GM19455 (cell line): ENCODE measurements around the gene MAGEB6.
"Not testable (repeated sequence)": the region's sequence is repeated elsewhere in the genome, so short reads cannot be mapped to it uniquely, and the experiment has no call there.

Experiments
- ATAC-seq: cut with Tn5 transposase; IDR thresholded peaks from one replicate; pipeline ENCODE4 v1.9.1; 2021; ENCODE audit not compliant: unreplicated experiment

MAGEB6 gene, protein sequence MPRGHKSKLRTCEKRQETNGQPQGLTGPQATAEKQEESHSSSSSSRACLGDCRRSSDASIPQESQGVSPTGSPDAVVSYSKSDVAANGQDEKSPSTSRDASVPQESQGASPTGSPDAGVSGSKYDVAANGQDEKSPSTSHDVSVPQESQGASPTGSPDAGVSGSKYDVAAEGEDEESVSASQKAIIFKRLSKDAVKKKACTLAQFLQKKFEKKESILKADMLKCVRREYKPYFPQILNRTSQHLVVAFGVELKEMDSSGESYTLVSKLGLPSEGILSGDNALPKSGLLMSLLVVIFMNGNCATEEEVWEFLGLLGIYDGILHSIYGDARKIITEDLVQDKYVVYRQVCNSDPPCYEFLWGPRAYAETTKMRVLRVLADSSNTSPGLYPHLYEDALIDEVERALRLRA

DNA sequence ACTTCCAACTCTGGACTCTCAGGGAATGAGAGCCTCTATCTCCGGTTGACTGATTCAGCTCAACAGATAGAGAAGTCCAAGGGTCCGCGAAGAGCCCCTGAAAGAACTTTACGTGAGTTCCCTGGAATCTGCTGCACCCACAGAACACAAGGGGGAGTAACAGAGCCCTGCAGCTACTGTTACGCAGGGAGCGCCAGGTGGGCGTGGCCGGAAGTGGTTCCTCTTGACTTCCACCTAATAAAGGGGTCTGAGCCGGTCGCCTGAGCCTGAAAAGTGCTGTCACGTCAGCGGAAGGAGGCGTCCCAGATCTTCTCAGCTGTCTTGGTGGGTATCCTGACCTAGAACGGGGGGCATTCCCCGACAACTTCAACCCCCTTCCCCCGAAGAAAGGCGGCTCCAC, at the start of gene MAGEB6:
Gene MAGEB6 (plus strand): TSS at position 237 of the 400 bp plus-strand sequence. CDS start 1,407 bp downstream, outside the sequence.
- ATAC-seq, result no peak

DNA sequence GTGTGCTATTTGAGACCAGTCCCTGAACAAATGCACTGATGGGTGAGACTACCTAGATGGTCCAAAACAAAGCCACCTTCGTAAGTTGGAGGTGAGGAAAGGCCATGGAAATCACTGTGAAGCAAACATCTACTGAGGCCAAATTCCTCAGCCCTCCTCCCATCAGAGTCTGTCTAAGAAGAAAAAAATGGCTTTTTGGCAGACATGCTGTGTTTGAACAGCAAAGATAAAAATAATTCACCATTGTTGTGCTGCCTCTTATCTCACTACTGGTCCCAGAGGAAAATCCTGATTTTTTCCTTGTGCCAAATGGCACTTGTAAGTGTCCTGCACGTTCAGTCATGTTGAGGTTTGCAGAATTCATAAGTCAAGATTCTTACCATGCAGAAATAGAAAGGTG, 46.2 kb upstream of the MAGEB6 start:
- no peak for ATAC-seq

DNA sequence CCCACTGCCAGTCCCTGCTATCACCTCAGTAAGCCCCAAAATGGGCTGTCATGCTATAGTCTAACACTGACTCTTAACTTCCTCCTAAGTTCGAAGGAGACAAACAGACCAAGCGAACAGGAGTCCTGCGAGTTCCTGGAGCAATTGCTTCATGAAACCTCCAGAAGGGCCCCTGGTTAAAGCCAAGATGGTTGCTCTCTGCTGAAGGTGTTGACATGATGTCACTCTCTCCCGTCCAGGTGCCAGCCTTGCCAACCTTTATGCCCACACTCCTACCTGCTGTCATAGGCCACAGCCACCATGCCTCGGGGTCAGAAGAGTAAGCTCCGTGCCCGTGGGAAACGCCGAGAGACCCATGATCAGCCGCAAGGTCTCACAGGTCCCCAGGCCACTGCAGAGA, 31.9 kb upstream of the MAGEB6 start, which contains the start of gene MAGEB6B:
Gene MAGEB6B (plus strand): TSS at position 301 of the 400 bp plus-strand sequence. CDS start 0 bp downstream, at position 301.
- ATAC-seq, result no peak

DNA sequence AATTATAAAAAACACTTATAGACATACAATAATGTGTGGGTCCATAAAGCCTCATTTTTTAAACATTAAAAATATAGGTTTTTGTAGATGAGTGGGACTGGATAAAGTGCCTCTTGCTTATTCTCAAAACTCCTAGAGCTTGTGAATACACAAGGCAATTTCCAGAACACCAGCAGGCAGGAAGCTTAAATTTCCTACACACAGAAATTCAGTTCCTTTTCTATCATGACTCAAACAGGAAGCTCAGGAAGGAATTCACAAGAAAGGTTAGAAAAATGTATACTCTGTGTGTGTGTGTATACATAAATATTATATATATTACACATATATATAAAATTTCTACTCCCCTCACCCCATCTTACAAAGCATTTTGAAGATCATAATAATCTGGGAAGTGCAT, 11.3 kb downstream of the MAGEB6 start:
- no peak for ATAC-seq

DNA sequence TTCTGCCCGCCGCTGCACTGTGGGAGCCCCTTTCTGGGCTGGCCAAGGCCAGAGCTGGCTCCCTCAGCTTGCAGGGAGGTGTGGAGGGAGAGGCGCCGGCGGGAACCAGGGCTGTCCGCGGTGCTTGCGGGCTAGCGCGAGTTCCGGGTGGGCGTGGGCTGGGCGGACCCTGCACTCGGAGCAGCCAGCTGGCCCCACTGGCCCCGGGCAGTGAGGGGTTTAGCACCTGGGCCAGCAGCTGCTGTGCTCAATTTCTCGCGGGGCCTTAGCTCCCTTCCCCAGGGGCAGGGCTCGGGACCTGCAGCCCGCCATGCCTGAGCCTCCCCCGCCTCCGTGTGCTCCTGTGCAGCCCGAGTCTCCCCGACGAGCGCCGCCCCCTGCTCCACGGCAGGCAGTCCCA, 12.5 kb downstream of the MAGEB6 start:
- not testable (repeated sequence) for ATAC-seq

DNA sequence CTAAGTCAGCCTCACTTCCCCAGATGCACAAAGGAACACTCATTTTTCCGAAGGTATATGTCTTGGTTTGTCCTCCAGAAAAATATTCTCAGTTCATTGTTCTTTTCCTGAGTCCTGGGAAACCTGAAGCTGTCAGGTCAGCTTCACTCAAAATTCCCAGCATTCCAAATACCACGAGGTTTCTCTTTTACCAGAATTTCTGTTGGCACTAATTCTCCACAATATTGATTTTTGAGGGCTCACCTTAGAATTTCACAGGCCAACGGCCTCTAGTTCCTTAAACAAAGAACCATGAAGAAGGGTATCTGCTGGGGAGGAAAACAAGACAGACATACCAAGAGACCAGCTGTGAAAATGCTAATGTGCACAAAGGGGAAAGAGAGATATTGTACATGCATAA, 15.8 kb downstream of the MAGEB6 start:
- no peak for ATAC-seq

DNA sequence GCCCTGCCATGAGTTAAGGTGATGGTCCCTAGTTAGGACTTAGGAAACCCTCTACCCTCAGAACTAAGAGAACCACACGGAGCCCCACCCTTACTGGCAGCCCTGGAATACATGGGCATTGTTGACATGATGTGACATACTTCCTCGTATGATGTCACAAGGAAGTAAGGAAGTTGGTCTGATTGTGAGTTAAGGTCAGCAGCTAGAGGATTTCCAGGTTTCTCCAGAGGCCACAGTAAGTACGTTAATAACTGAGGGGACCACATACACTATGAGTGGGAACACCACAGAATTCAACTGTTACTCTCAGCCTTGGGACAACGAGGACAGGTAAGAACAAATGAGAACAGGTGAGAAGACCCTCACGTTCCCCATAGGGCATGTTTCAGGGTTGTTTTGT, 23.6 kb downstream of the MAGEB6 start, which contains the start of gene MAGEB5:
Gene MAGEB5 (plus strand): TSS at position 301 of the 400 bp plus-strand sequence. CDS start 1,133 bp downstream, outside the sequence.
- no peak for ATAC-seq

DNA sequence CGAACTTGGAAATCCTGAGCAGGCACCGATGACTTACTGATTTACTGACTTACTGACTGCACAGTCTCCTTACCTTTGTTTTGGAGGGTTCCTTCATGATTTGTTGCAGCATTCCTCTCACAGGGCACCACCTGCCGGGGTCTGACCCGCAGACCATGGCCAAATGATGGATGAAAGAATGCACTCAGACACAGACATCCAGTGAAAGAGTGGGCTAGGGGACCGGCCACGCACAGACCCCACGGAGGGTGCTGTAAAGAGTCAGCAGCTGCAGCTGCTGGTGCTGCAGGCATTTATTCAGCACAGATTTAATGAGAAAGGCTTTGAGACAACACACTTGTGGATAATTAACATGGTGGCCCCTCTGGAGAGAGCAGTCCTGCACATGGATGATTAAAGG, 27.1 kb downstream of the MAGEB6 start:
- ATAC-seq, result no peak

DNA sequence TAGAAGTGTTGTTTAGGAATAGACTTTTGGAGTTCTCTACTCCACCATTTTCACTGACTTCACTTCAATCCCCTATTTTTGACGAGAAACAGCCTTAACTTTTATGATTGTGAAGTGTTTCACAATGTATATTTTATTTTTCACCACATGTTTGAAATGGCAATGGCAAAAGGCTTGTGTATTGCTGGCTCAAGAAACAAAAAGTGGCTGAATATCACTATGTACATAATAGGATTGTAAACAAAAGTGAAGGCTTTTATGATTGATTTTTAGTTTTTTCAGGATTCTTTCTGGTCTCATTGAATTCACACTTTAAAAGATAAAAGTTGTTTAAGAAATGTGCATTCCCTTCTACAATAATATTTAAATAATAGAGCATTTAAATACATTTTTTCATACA, 41.9 kb downstream of the MAGEB6 start:
- no peak for ATAC-seq
